H9 (cell line): ENCODE measurements around the gene NUDT8. TPM values are rescaled to one million over a fixed set of nuclear protein-coding genes. Genes with fewer than 3 reads are reported as not detected.

Source experiments
- DNase-seq: peaks from one replicate; pipeline ENCODE4 v3.0.0-alpha.2; 2017
- H2AFZ ChIP-seq: one replicate; pipeline ENCODE4 v1.6.1; 2013; ENCODE audit warnings: mild to moderate bottlenecking, low read length, control low read depth, moderate library complexity
- H2AK5ac ChIP-seq: 2 replicates; pipeline ENCODE4 v1.6.1; 2013; ENCODE audit warnings: low read length, control low read depth, mixed read lengths; ENCODE audit not compliant: insufficient read length
- H2BK120ac ChIP-seq: one replicate; pipeline ENCODE4 v1.6.1; 2013; ENCODE audit warnings: low read depth, mild to moderate bottlenecking, low read length, control low read depth, inconsistent platforms; ENCODE audit not compliant: poor library complexity, severe bottlenecking
- H2BK12ac ChIP-seq: 2 replicates; pipeline ENCODE4 v1.6.1; 2013; ENCODE audit warnings: low read length, control low read depth, mixed read lengths, low read depth; ENCODE audit not compliant: insufficient read length
- H2BK15ac ChIP-seq: 2 replicates; pipeline ENCODE4 v1.6.1; 2013; ENCODE audit warnings: low read depth, low read length, control low read depth
- H2BK20ac ChIP-seq: one replicate; pipeline ENCODE4 v1.6.1; 2013; ENCODE audit warnings: low read depth, mild to moderate bottlenecking, low read length, control low read depth, inconsistent platforms; ENCODE audit not compliant: poor library complexity, severe bottlenecking
- H2BK5ac ChIP-seq: 2 replicates; pipeline ENCODE4 v1.6.1; 2013; ENCODE audit warnings: low read length, control low read depth, mixed read lengths; ENCODE audit not compliant: insufficient read length
- H3K14ac ChIP-seq: 2 replicates; pipeline ENCODE4 v1.6.1; 2013; ENCODE audit warnings: low read length, control low read depth; ENCODE audit not compliant: insufficient read depth
- H3K18ac ChIP-seq: 2 replicates; pipeline ENCODE4 v1.6.1; 2013; ENCODE audit warnings: low read depth, mild to moderate bottlenecking, mixed read lengths, low read length, control low read depth; ENCODE audit not compliant: insufficient read length
- H3K23ac ChIP-seq: 2 replicates; pipeline ENCODE4 v1.6.1; 2013; ENCODE audit warnings: low read length, control low read depth, mixed read lengths, low read depth; ENCODE audit not compliant: insufficient read length
- H3K23me2 ChIP-seq: 2 replicates; pipeline ENCODE4 v1.6.1; 2013; ENCODE audit warnings: low read depth, mild to moderate bottlenecking, mixed read lengths, low read length, control low read depth; ENCODE audit not compliant: insufficient read length, poor library complexity, severe bottlenecking
- H3K27ac ChIP-seq: 2 replicates; pipeline ENCODE4 v1.5.1; 2013; ENCODE audit warnings: low read length, control low read depth, mixed read lengths, low read depth; ENCODE audit not compliant: insufficient read length
- H3K27me3 ChIP-seq: 2 replicates; pipeline ENCODE4 v1.6.1; 2013; ENCODE audit warnings: low read length, control low read depth, inconsistent platforms; ENCODE audit not compliant: insufficient read depth
- H3K4ac ChIP-seq: 2 replicates; pipeline ENCODE4 v1.6.1; 2013; ENCODE audit warnings: low read depth, mild to moderate bottlenecking, control low read depth, inconsistent platforms, low read length, moderate library complexity
- H3K4me1 ChIP-seq: 2 replicates; pipeline ENCODE4 v1.6.1; 2013; ENCODE audit warnings: low read length, control low read depth, inconsistent platforms; ENCODE audit not compliant: insufficient read depth
- H3K4me2 ChIP-seq: 2 replicates; pipeline ENCODE4 v1.6.1; 2013; ENCODE audit warnings: low read length, control low read depth, mixed read lengths; ENCODE audit not compliant: insufficient read length, insufficient read depth
- H3K56ac ChIP-seq: 2 replicates; pipeline ENCODE4 v1.6.1; 2013; ENCODE audit warnings: low read depth, mild to moderate bottlenecking, mixed read lengths, low read length, control low read depth; ENCODE audit not compliant: insufficient read length
- H3K79me1 ChIP-seq: 2 replicates; pipeline ENCODE4 v1.6.1; 2013; ENCODE audit warnings: low read depth, mild to moderate bottlenecking, moderate library complexity, low read length, control low read depth, inconsistent platforms; ENCODE audit not compliant: insufficient read depth, poor library complexity, severe bottlenecking
- H3K79me2 ChIP-seq: 2 replicates; pipeline ENCODE4 v1.6.1; 2013; ENCODE audit warnings: low read length, control low read depth, inconsistent platforms; ENCODE audit not compliant: insufficient read depth
- H3K9ac ChIP-seq: 2 replicates; pipeline ENCODE4 v1.6.1; 2013; ENCODE audit warnings: low read length, control low read depth, mixed read lengths; ENCODE audit not compliant: insufficient read length; ENCODE audit errors: extremely low read depth
- H3K9me3 ChIP-seq: one replicate; pipeline ENCODE4 v1.6.1; 2013; ENCODE audit warnings: low read depth, low read length, inconsistent platforms; ENCODE audit not compliant: control insufficient read depth
- H3T11ph ChIP-seq: one replicate; pipeline ENCODE4 v1.6.1; 2013; ENCODE audit warnings: mild to moderate bottlenecking, low read length, control low read depth, inconsistent platforms
- H4K20me1 ChIP-seq: one replicate; pipeline ENCODE4 v1.6.1; 2013; ENCODE audit not compliant: control insufficient read depth, insufficient read length, insufficient read depth
- H4K5ac ChIP-seq: 2 replicates; pipeline ENCODE4 v1.6.1; 2013; ENCODE audit warnings: low read depth, mild to moderate bottlenecking, mixed read lengths, low read length, control low read depth; ENCODE audit not compliant: insufficient read length
- H4K8ac ChIP-seq: replicated peaks from 2 replicates; pipeline ENCODE4 v1.6.1; 2013; ENCODE audit warnings: low read length, control low read depth, mixed read lengths, low read depth; ENCODE audit not compliant: insufficient read length
- H4K91ac ChIP-seq: 2 replicates; pipeline ENCODE4 v1.6.1; 2013; ENCODE audit warnings: low read depth, mild to moderate bottlenecking, moderate library complexity, mixed read lengths, low read length, control low read depth; ENCODE audit not compliant: insufficient read length
- H3K27ac Mint-ChIP-seq, 3 experiments: 2 replicates in 2 of 3; 3 replicates in 1 of 3; pipeline ENCODE4 v1.8.0; 2020 to 2021; ENCODE audit warnings: mixed read lengths in 3 of 3, mild to moderate bottlenecking in 1 of 3, moderate library complexity in 1 of 3
- H3K27me3 Mint-ChIP-seq: 2 replicates; pipeline ENCODE4 v1.8.0; 2021; ENCODE audit warnings: low read depth, mild to moderate bottlenecking, moderate library complexity, mixed read lengths
- H3K36me3 Mint-ChIP-seq, 3 experiments: 2 replicates in 2 of 3; 3 replicates in 1 of 3; pipeline ENCODE4 v1.8.0; 2020 to 2021; ENCODE audit warnings: low read depth in 3 of 3, mixed read lengths in 3 of 3; ENCODE audit not compliant: insufficient read depth in 1 of 3
- H3K4me1 Mint-ChIP-seq, 2 experiments: 2 replicates each; pipeline ENCODE4 v1.8.0; 2020; ENCODE audit warnings: mixed read lengths in 2 of 2
- H3K4me3 Mint-ChIP-seq, 2 experiments: 2 replicates in 1 of 2; 3 replicates in 1 of 2; pipeline ENCODE4 v1.8.0; 2020 to 2021; ENCODE audit warnings: mild to moderate bottlenecking in 2 of 2, mixed read lengths in 2 of 2, moderate library complexity in 1 of 2
- H3K9me3 Mint-ChIP-seq, 2 experiments: 2 replicates in 1 of 2; 3 replicates in 1 of 2; pipeline ENCODE4 v1.8.0; 2020; ENCODE audit warnings: mild to moderate bottlenecking in 2 of 2, mixed read lengths in 2 of 2, moderate library complexity in 1 of 2
- CTCF ChIP-seq: fragments of 200-600 bp; sonication (generic); conservative IDR thresholded peaks from 3 replicates; pipeline ENCODE4 v1.8.0; 2021; ENCODE audit warnings: antibody characterized with exemption, mild to moderate bottlenecking
- WGBS: extraction: QIAGEN DNeasy Blood & Tissue Kit; methylation state at CpG from one replicate; pipeline ENCODE4 v1.1.7; 2013; ENCODE audit warnings: missing lambda C conversion rate, low lambda C conversion rate, mixed read lengths; ENCODE audit not compliant: insufficient read length; ENCODE audit errors: extremely low coverage; 5-methylcytosine and 5-hydroxymethylcytosine counted together
- total RNA-seq: library from RNA; stranded (reverse); gene quantifications from 2 replicates; pipeline ENCODE4 v1.2.1, GENCODE V29; 2021

NUDT8 gene
- total RNA-seq, 1 experiment from 2014 or later = 6.5 TPM

- Histone ChIP-seq H4K8ac (no peak overlapping the region), H2BK20ac (no peak overlapping the region), H2BK5ac (no peak overlapping the region), H4K91ac (no peak overlapping the region), H3K4ac (no peak overlapping the region), H3K4me2 (no peak overlapping the region), H3T11ph (no peak overlapping the region), H2BK120ac (no peak overlapping the region), H3K56ac (no peak overlapping the region), H2AK5ac (no peak overlapping the region), H3K9ac (no peak overlapping the region), H2BK12ac (no peak overlapping the region), H3K23me2 (no peaks in the 10 kb centered on the region), H2AFZ (no peak overlapping the region), H3K27me3 (no peaks in the 10 kb centered on the region), H2BK15ac (no peak overlapping the region), H3K23ac (no peak overlapping the region), H3K18ac (no peak overlapping the region), H4K5ac (no peak overlapping the region), H3K14ac (no peak overlapping the region), H4K20me1 (no peaks in the 10 kb centered on the region), H3K79me2 (no peaks in the 10 kb centered on the region), H3K9me3 (no peaks in the 10 kb centered on the region), H3K4me1 (no peaks in the 10 kb centered on the region; the same call in 1 of the 2 replicates), H3K79me1 (no peaks in the 10 kb centered on the region), H3K27ac (no peak overlapping the region)
- no CpG with 5 or more reads among the region's 8 CpGs for WGBS
- no peaks in the 10 kb centered on the region; a peak in 1 of 5 replicates for H3K9me3 Mint-ChIP-seq
- DNase-seq = no peak
- peaks cover 4 to 13% of the 10 kb centered on the region in 2 experiments for H3K4me1 Mint-ChIP-seq
- no peak overlapping the region for H3K4me3 Mint-ChIP-seq
- H3K27ac Mint-ChIP-seq = no peak overlapping the region
- no peak for TF ChIP-seq CTCF
- peaks cover 15% of the 10 kb centered on the region for H3K27me3 Mint-ChIP-seq
- H3K36me3 Mint-ChIP-seq = no peaks in the 10 kb centered on the region
Observed at GRCh38 chr11:67671211-67671520, 41.4 kb upstream of the NUDT8 start.
